IMR-90 (cell line): ENCODE measurements around the gene CCDC85B. TPM values are rescaled to one million over a fixed set of nuclear protein-coding genes. Genes with fewer than 3 reads are reported as not detected.

ENCODE experiments used
- ATAC-seq: fragments of 200-7000 bp; cut with Tn5 transposase; 2 replicates; pipeline ENCODE4 v1.9.1; 2020; ENCODE audit warnings: low read depth, mild to moderate bottlenecking, moderate library complexity
- BruUV-seq: library from RNA; stranded (reverse); fragments of 400-500 nt; replicated peaks from 2 replicates; lab custom pipeline; 2021; lab: Mats Ljungman, UMichigan
- CTCF ChIA-PET: fragments of 300-600 bp; formaldehyde crosslinking; extraction: SDS; loops from one replicate; lab custom pipeline; 2021; ENCODE audit warnings: antibody characterized with exemption; lab: Yijun Ruan, JAX
- POLR2A ChIA-PET: fragments of 300-600 bp; sonication (Branson Sonifier 250); formaldehyde crosslinking; loops from one replicate; lab custom pipeline; 2022; ENCODE audit warnings: antibody characterized with exemption; ENCODE audit not compliant: unreplicated experiment; lab: Charles Lee
- DNase-seq: peaks from one replicate; pipeline ENCODE4 v3.0.0; 2013
- H2AFZ ChIP-seq: replicated peaks from 2 replicates; pipeline ENCODE3; 2013; ENCODE audit warnings: low read length, mild to moderate bottlenecking; ENCODE audit not compliant: poor library complexity
- H2AK5ac ChIP-seq: 2 replicates; pipeline ENCODE4 v1.6.1; 2013; ENCODE audit warnings: low read depth, low read length, inconsistent platforms
- H2AK9ac ChIP-seq: replicated peaks from 2 replicates; pipeline ENCODE3; 2013; ENCODE audit warnings: mild to moderate bottlenecking, low read depth, low read length, moderate library complexity; ENCODE audit not compliant: poor library complexity
- H2BK120ac ChIP-seq: 2 replicates; pipeline ENCODE4 v1.6.1; 2013; ENCODE audit warnings: low read depth, low read length, inconsistent platforms
- H2BK15ac ChIP-seq: 3 replicates; pipeline ENCODE4 v1.6.1; 2013; ENCODE audit warnings: low read depth, low read length, inconsistent platforms
- H2BK20ac ChIP-seq: 2 replicates; pipeline ENCODE4 v1.6.1; 2013; ENCODE audit warnings: low read depth, mild to moderate bottlenecking, inconsistent platforms, low read length, moderate library complexity
- H2BK5ac ChIP-seq: 2 replicates; pipeline ENCODE4 v1.6.1; 2013; ENCODE audit warnings: mild to moderate bottlenecking, low read depth, low read length, inconsistent platforms; ENCODE audit not compliant: poor library complexity, severe bottlenecking
- H3K14ac ChIP-seq: replicated peaks from 2 replicates; pipeline ENCODE4 v1.6.1; 2013; ENCODE audit warnings: low read depth, low read length, inconsistent platforms
- H3K18ac ChIP-seq: 2 replicates; pipeline ENCODE4 v1.6.1; 2013; ENCODE audit warnings: low read depth, low read length, control low read depth
- H3K23ac ChIP-seq: 2 replicates; pipeline ENCODE4 v1.6.1; 2013; ENCODE audit warnings: low read depth, low read length, inconsistent platforms
- H3K27ac ChIP-seq: 2 replicates; pipeline ENCODE4 v1.5.1; 2013; ENCODE audit warnings: mild to moderate bottlenecking, control low read depth, low read length; ENCODE audit not compliant: insufficient read depth
- H3K27me3 ChIP-seq: 2 replicates; pipeline ENCODE4 v1.6.1; 2013; ENCODE audit warnings: low read length; ENCODE audit not compliant: control insufficient read depth, insufficient read depth
- H3K36me3 ChIP-seq: 2 replicates; pipeline ENCODE4 v1.6.1; 2013; ENCODE audit warnings: low read length, mixed read lengths; ENCODE audit not compliant: control insufficient read depth, insufficient read depth
- H3K4ac ChIP-seq: 2 replicates; pipeline ENCODE4 v1.6.1; 2013; ENCODE audit warnings: low read depth, low read length, inconsistent platforms
- H3K4me1 ChIP-seq: 2 replicates; pipeline ENCODE4 v1.6.1; 2013; ENCODE audit warnings: low read length, mixed read lengths; ENCODE audit not compliant: control insufficient read depth, insufficient read depth
- H3K4me2 ChIP-seq: 2 replicates; pipeline ENCODE4 v1.6.1; 2013; ENCODE audit warnings: low read depth, mild to moderate bottlenecking, control low read depth, low read length, moderate library complexity
- H3K4me3 ChIP-seq: 2 replicates; pipeline ENCODE4 v1.5.1; 2013; ENCODE audit warnings: low read depth, mild to moderate bottlenecking, control low read depth, low read length, moderate library complexity; ENCODE audit not compliant: insufficient read depth
- H3K56ac ChIP-seq: 2 replicates; pipeline ENCODE4 v1.6.1; 2013; ENCODE audit warnings: low read length, inconsistent platforms; ENCODE audit not compliant: insufficient read depth; ENCODE audit errors: extremely low read depth
- H3K79me1 ChIP-seq, 2 experiments: 2 replicates each; pipeline ENCODE4 v1.6.1; 2013; ENCODE audit warnings: low read length in 2 of 2, inconsistent platforms in 1 of 2, low read depth in 1 of 2
- H3K9ac ChIP-seq: 2 replicates; pipeline ENCODE4 v1.6.1; 2013; ENCODE audit warnings: low read depth, low read length, control low read depth
- H3K9me1 ChIP-seq: 2 replicates; pipeline ENCODE4 v1.6.1; 2013; ENCODE audit warnings: low read length, inconsistent platforms; ENCODE audit not compliant: insufficient read depth
- H3K9me3 ChIP-seq: 2 replicates; pipeline ENCODE4 v1.6.1; 2013; ENCODE audit warnings: low read length; ENCODE audit not compliant: control insufficient read depth, insufficient read depth
- H4K20me1 ChIP-seq: 2 replicates; pipeline ENCODE4 v1.6.1; 2013; ENCODE audit warnings: low read length, inconsistent platforms; ENCODE audit not compliant: insufficient read depth
- H4K5ac ChIP-seq: 2 replicates; pipeline ENCODE4 v1.6.1; 2013; ENCODE audit warnings: mild to moderate bottlenecking, low read depth, low read length, control low read depth
- H4K8ac ChIP-seq, 2 experiments: 2 replicates each; pipeline ENCODE4 v1.6.1; 2013; ENCODE audit warnings: low read depth in 2 of 2, low read length in 2 of 2, control low read depth in 1 of 2, inconsistent platforms in 1 of 2
- H4K91ac ChIP-seq: 2 replicates; pipeline ENCODE4 v1.6.1; 2013; ENCODE audit warnings: low read depth, low read length, inconsistent platforms; ENCODE audit not compliant: insufficient read depth
- BHLHE40 ChIP-seq: fragments of 150-350 bp; IDR thresholded peaks from 2 replicates; pipeline ENCODE4 v1.6.1; 2016; ENCODE audit warnings: mild to moderate bottlenecking, low read depth, low read length
- CHD1 ChIP-seq: IDR thresholded peaks from 2 replicates; pipeline ENCODE4 v1.6.1; 2012; ENCODE audit warnings: low read depth, low read length, improper control_type of control experiment
- FOS ChIP-seq: fragments of 150-350 bp; IDR thresholded peaks from 2 replicates; pipeline ENCODE4 v1.6.1; 2016; ENCODE audit warnings: low read depth, low read length
- MAZ ChIP-seq: IDR thresholded peaks from 2 replicates; pipeline ENCODE4 v1.6.1; 2012; ENCODE audit warnings: low read depth, mild to moderate bottlenecking, low read length, improper control_type of control experiment, moderate library complexity, borderline replicate concordance
- MXI1 ChIP-seq: IDR thresholded peaks from 2 replicates; pipeline ENCODE4 v1.6.1; 2012; ENCODE audit warnings: low read depth, mild to moderate bottlenecking, low read length, moderate library complexity, borderline replicate concordance
- RAD21 ChIP-seq: IDR thresholded peaks from 2 replicates; pipeline ENCODE4 v1.6.1; 2012; ENCODE audit warnings: low read length, improper control_type of control experiment
- RCOR1 ChIP-seq: IDR thresholded peaks from 2 replicates; pipeline ENCODE4 v1.6.1; 2012; ENCODE audit warnings: mild to moderate bottlenecking, low read length, improper control_type of control experiment; ENCODE audit not compliant: insufficient replicate concordance
- RFX5 ChIP-seq: IDR thresholded peaks from 2 replicates; pipeline ENCODE4 v1.8.0; 2012; ENCODE audit warnings: low read depth, mild to moderate bottlenecking, low read length, moderate library complexity
- WGBS, 2 experiments: methylation state at CpG; one replicate each; pipeline versions ENCODE4 v1.1.5 to v1.1.7; 2013; ENCODE audit warnings: missing lambda C conversion rate in 2 of 2; ENCODE audit not compliant: insufficient read length in 1 of 2; ENCODE audit errors: extremely low coverage in 2 of 2; 5-methylcytosine and 5-hydroxymethylcytosine counted together
- dilution Hi-C: fragments of 300-500 bp; cut with HindIII; formaldehyde crosslinking; loops from one replicate; pipeline ENCODE4 v1.14.3; 2018; ENCODE audit warnings: low sequenced_read_pairs; ENCODE audit not compliant: unreplicated experiment
- in situ Hi-C: fragments of 300-500 bp; cut with MboI; formaldehyde crosslinking; loops from 3 replicates; pipeline ENCODE4 v1.14.3; 2019; ENCODE audit warnings: low sequenced_read_pairs, inconsistent platforms, mixed read lengths
- intact Hi-C: fragments of 100-400 bp; cut with micrococcal nuclease; formaldehyde crosslinking; loops from 2 replicates; pipeline ENCODE4 v1.10.0; 2022
- polyA plus RNA-seq, 3 experiments: library from polyadenylated mRNA; depleted of rRNA; stranded (reverse); fragments of >200 nt; gene quantifications; 2 replicates each; pipeline ENCODE4 v1.2.3, GENCODE V29; 2012; ENCODE audit warnings: low replicate concordance in 1 of 3
- total RNA-seq: library from RNA; depleted of rRNA; stranded (reverse); fragments of >200 nt; gene quantifications from 2 replicates; pipeline ENCODE4 v1.2.3, GENCODE V29; 2012

The CCDC85B gene
- total and polyA plus RNA-seq, 2 of the 4 experiments (the other 2 are of a cell fraction), result 17.6 to 35.4 TPM

DNA sequence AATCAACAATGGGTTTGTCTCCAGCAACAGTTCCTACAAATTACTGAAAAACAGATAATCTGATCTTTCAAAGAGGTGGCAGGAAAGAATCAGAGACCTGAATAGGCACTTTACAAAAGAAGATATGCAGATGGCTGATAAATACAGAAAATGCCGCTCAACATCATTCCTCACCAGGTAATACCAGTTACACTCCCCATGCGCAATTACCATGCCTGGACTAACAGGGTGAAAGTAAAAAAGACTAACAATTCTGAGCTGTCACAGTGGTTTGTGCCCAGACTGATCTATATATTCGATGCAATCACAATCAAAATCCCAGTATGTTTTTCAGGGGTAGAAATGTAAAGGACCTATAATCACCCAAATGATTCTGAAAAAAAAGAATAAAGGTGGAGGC, 46.7 kb upstream of the CCDC85B start:
- no peak overlapping the region for H2BK120ac ChIP-seq
- TF ChIP-seq RCOR1, result no peak
- no peak for TF ChIP-seq BHLHE40
- TF ChIP-seq MXI1, result no peak
- TF ChIP-seq RAD21, result no peak
- no peak for TF ChIP-seq FOS
- TF ChIP-seq MAZ, result no peak
- no peak for TF ChIP-seq CHD1
- TF ChIP-seq RFX5, result no peak
- H3K9ac ChIP-seq, result no peak overlapping the region
- no peaks in the 10 kb centered on the region for H3K9me3 ChIP-seq
- no peaks in the 10 kb centered on the region for H3K27me3 ChIP-seq
- no peak overlapping the region for H4K91ac ChIP-seq
- ChIA-PET POLR2A (no interaction called here), CTCF (no interaction called here)
- no TSS peak for BruUV-seq
- intact Hi-C loops (no loop called here), dilution Hi-C loops (no loop called here), in situ Hi-C loops (no loop called here)
- H3K4me3 ChIP-seq, result no peak overlapping the region
- H3K79me1 ChIP-seq, result no peaks in the 10 kb centered on the region
- H3K18ac ChIP-seq, result no peak overlapping the region
- no peak overlapping the region for H2BK15ac ChIP-seq
- H3K9me1 ChIP-seq, result no peaks in the 10 kb centered on the region
- no peak overlapping the region for H2AK9ac ChIP-seq
- no peak overlapping the region for H2AK5ac ChIP-seq
- no peak overlapping the region for H3K56ac ChIP-seq
- no peaks in the 10 kb centered on the region for H4K20me1 ChIP-seq
- no peak overlapping the region for H4K5ac ChIP-seq
- H3K14ac ChIP-seq, result no peak overlapping the region
- no peak for ATAC-seq
- H2AFZ ChIP-seq, result no peak overlapping the region
- no peak overlapping the region for H3K27ac ChIP-seq
- no peak overlapping the region for H2BK20ac ChIP-seq
- H3K4me2 ChIP-seq, result no peak overlapping the region
- H3K4me1 ChIP-seq, result no peaks in the 10 kb centered on the region
- H2BK5ac ChIP-seq, result no peak overlapping the region
- no peak overlapping the region for H4K8ac ChIP-seq
- no peak for DNase-seq
- no CpG with 5 or more reads among the region's 3 CpGs for WGBS, 2 experiments
- H3K4ac ChIP-seq, result no peak overlapping the region
- H3K23ac ChIP-seq, result no peak overlapping the region
- H3K36me3 ChIP-seq, result no peaks in the 10 kb centered on the region
